Heart left ventricle (tissue), 16 donors: ENCODE results near the gene ADM2. TPM values are rescaled to one million over a fixed set of nuclear protein-coding genes. Genes with fewer than 3 reads are reported as not detected.
A peak's percentile ranks its signal among the peaks of the same experiment; 100 is the strongest.

Experiments
- ATAC-seq, 4 donors: fragments of 200-7000 bp; cut with Tn5 transposase; one replicate each; pipeline ENCODE4 v1.9.1; 2020 to 2022; ENCODE audit warnings: moderate library complexity in 4 of 4, mild to moderate bottlenecking in 3 of 4, moderate number of reproducible peaks in 1 of 4
- DNase-seq, 5 donors: peaks; one replicate each; pipeline ENCODE4 v3.0.0-alpha.2; 2020
- H3K27ac ChIP-seq, 12 donors: fragments of 200-600 bp; sonication (generic) in 4 of 12; one replicate each; pipeline versions ENCODE4 v1.5.0 to v1.8.0; 2016 to 2022; ENCODE audit warnings: mild to moderate bottlenecking in 2 of 12
- H3K27me3 ChIP-seq, 9 donors: fragments of 200-600 bp; sonication (generic) in 2 of 9; one replicate each; pipeline versions ENCODE4 v1.5.1 to v1.8.0; 2016 to 2022; ENCODE audit warnings: mild to moderate bottlenecking in 3 of 9
- H3K36me3 ChIP-seq, 9 donors: fragments of 200-600 bp; sonication (generic) in 2 of 9; one replicate each; pipeline versions ENCODE4 v1.5.0 to v1.8.0; 2018 to 2022; ENCODE audit warnings: mild to moderate bottlenecking in 2 of 9
- H3K4me1 ChIP-seq, 12 donors: fragments of 200-600 bp; sonication (generic) in 4 of 12; one replicate each; pipeline versions ENCODE4 v1.5.0 to v1.8.0; 2016 to 2022; ENCODE audit warnings: mild to moderate bottlenecking in 3 of 12
- H3K4me3 ChIP-seq, 12 donors: fragments of 200-600 bp; sonication (generic) in 4 of 12; one replicate each; pipeline versions ENCODE4 v1.5.0 to v1.8.0; 2017 to 2022; ENCODE audit warnings: mild to moderate bottlenecking in 9 of 12, moderate library complexity in 4 of 12
- H3K9me3 ChIP-seq, 12 donors: fragments of 200-600 bp; sonication (generic) in 4 of 12; one replicate each; pipeline versions ENCODE4 v1.5.0 to v1.8.0; 2016 to 2022; ENCODE audit warnings: mild to moderate bottlenecking in 1 of 12
- POLR2A ChIP-seq, 2 donors: fragments of 450-650 bp; IDR thresholded peaks; one replicate each; pipeline ENCODE4 v1.6.1; 2017; ENCODE audit warnings: antibody characterized with exemption in 2 of 2, mild to moderate bottlenecking in 2 of 2, moderate library complexity in 2 of 2
- WGBS, 4 donors: extraction: QIAGEN DNeasy Blood & Tissue Kit in 2 of 4; methylation state at CpG; one replicate each; pipeline versions ENCODE4 v1.1.5 to v1.1.7; 2013 to 2018; 5-methylcytosine and 5-hydroxymethylcytosine counted together
- intact Hi-C, 10 donors: fragments of 100-400 bp; cut with DNase I; formaldehyde crosslinking; loops; one replicate each; pipeline versions ENCODE4 v1.11.1 to v1.14.2; 2022
- polyA plus RNA-seq, 2 donors: library from polyadenylated mRNA; stranded (reverse); fragments of 200-250 nt; gene quantifications; one replicate each; pipeline ENCODE4 v1.2.3, GENCODE V29; 2013
- total RNA-seq, 9 donors: library from RNA; depleted of rRNA in 2 of 9; stranded (reverse); fragments of >200 nt in 2 of 9; fragmentation: NEBNext Ultra II Directional in 3 of 9; extraction: Animal tissue kit (Norgen Biotek cat#: 25700) in 3 of 9; gene quantifications; one replicate each; pipeline versions ENCODE4 v1.1.0 to v1.2.4, GENCODE V29; 2016 to 2023
- TF ChIP-seq, protein P1 (sequence below), 12 donors: fragments of 200-600 bp; sonication (generic) in 4 of 12; IDR thresholded peaks; one replicate each; pipeline versions ENCODE4 v1.5.0 to v1.8.0; 2018 to 2022; ENCODE audit warnings: antibody characterized with exemption in 12 of 12, mild to moderate bottlenecking in 5 of 12
- donor health status: ischemic (EF 13 %, LVEDD 7.1; RV severe dilation, severe dysfunction).
- donor health status: healthy with polysubstance abuse.
- donor health status: DM: no; HTN: yes; CAD: no.
- donor health status: DM: no; HTN: no; CAD: no.
- donor health status: ischemic (EF 25% LVEDD 6.9; RV normal size, moderate dysfunction).
- donor health status: ischemic (EF 25% LVEDD 5.7; RV mildly dilated, moderate dysfunction).
- donor health status: healthy.
- donor health status: DM: yes; HTN: yes; CAD: no.
- donor health status: ischemic (EF 35%, LVEDD 5.7; RV mildly dilated, moderate dysfunction).
- donor health status: nonischemic (EF 11% LVEDD 7.7; RV severe dilation, severe dysfunction).
- donor health status: DM: yes; HTN: yes; CAD: no.
- donor health status: PGD.
- donor health status: ischemic (EF 29% LVEDD 5.4; RV normal size, mild dysfunction).
- donor health status: nonischemic (EF 23%, LVEDD 6.1; RV moderate dilation, normal function).

The ADM2 gene
- total and polyA plus RNA-seq, 11 donors = 0.04 to 0.67 (median 0.20) TPM; not detected in 7

DNA sequence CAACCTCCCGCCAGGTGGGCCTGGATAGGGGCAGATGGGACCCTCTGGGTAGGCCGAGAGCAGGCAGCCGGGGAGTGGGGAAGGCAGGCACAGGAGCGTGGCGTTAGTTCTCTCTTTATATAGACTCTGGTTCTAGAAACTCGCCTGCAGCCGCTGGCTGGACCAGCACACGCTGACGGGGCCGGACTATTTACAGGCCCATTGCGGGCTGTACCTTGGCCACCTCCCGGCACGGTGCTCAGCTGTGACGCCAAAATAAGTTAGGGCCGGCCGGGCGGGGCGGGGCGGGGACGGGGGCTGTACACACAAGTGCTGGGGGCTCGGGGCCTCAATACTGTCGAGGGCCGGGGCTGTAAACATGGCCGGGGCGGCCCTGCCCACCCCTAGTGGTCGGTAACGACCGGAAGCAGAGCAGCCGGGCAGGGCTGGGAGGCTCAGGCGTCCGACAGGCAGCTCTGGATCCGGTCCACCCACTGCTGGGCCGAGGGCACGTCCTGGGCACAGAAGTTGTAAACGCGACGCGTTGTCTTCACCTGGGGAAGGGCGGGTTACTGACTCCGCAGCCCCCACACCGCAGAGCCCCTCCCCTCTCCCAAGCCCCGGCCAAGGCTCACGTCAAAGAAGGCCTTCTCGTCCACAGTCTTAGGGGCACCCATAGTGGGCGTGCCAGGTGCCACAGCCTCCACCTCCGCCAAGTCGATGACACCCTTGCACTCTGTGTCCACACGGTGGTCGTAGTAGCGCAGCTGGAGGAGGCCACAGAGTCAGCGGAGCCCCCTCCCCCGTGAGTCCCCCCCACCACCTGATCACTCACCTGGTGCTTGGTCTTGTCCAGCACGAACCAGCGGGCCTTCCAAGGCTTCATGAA is 34.4 kb upstream of the ADM2 start:
- DNase-seq = peak in 2 of 5 donors; percentile 28 to 64
- Histone ChIP-seq H3K36me3 (peaks cover 0 to 81% (median 58%) of the 10 kb centered on the region in 9 donors), H3K9me3 (no peaks in the 10 kb centered on the region), H3K27me3 (no peaks in the 10 kb centered on the region), H3K4me3 (no peak overlapping the region), H3K27ac (no peak overlapping the region), H3K4me1 (peaks cover 0 to 13% (median 0%) of the 10 kb centered on the region in 12 donors)
- ATAC-seq = peak in 3 of 4 donors; percentile 1 to 7 (median 4)
- WGBS, 4 donors = 90 to 94% (median 91%) methylated on average over 37 to 54 of the region's 54 CpGs
- TF ChIP-seq POLR2A (IDR thresholded peaks at IDR 0.05) = no peak
- TF ChIP-seq, protein P1, sequence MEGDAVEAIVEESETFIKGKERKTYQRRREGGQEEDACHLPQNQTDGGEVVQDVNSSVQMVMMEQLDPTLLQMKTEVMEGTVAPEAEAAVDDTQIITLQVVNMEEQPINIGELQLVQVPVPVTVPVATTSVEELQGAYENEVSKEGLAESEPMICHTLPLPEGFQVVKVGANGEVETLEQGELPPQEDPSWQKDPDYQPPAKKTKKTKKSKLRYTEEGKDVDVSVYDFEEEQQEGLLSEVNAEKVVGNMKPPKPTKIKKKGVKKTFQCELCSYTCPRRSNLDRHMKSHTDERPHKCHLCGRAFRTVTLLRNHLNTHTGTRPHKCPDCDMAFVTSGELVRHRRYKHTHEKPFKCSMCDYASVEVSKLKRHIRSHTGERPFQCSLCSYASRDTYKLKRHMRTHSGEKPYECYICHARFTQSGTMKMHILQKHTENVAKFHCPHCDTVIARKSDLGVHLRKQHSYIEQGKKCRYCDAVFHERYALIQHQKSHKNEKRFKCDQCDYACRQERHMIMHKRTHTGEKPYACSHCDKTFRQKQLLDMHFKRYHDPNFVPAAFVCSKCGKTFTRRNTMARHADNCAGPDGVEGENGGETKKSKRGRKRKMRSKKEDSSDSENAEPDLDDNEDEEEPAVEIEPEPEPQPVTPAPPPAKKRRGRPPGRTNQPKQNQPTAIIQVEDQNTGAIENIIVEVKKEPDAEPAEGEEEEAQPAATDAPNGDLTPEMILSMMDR (IDR thresholded peaks at IDR 0.05) = no peak
- intact Hi-C loops = no loop called here

DNA sequence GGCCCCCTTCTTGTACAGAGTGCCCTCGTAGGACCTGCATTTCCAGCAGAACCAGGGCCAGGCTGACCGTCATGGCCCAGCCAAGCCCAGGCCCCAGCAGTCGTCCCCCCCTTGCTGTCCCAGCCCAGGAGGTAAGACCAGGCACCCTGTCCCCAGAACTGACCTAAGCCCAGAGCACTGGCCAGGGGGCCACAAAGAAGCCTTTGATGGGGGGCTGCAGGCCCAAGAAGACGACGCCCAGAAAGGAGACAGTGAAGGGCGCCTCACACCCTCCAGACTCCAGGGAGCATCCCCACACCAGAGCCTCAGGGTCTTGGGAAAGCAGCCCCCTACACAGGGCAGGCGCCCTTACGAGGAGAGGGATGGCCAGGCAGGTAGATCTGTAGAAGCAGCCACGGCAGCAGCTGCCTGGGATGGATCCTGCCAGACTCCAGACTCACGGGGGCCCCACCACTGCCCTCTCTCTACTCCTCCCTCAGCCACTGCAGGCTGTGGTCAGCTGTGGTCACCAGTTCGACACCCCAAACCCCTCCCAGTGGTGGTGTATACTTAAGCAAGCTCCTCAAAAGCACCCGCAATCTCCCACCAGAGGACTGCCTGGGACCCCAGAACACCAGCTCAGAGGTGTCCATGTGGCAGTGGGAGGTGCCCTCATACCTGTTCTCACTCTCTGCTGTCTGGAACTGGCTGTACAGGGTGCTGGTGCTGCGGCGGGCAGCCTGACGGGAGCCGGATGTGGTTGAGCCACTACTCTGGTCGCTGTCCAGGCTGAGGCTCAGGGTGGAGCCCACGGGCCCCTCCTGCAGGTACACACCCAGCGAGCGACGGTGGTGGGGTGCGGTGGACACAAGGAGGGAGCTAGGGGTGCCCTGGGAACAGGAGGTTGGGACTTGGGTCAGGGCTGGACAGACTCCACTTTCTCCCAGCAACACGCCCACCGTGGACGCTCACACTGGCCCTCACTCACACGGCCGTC is 33.5 kb upstream of the ADM2 start:
- H3K9me3 ChIP-seq = no peaks in the 10 kb centered on the region
- 88 to 92% (median 89%) methylated on average over 25 to 27 of the region's 27 CpGs for WGBS, 4 donors
- H3K27me3 ChIP-seq = no peaks in the 10 kb centered on the region
- no peak overlapping the region for H3K27ac ChIP-seq
- DNase-seq (peak in 2 of 5 donors; percentile 23 to 61), ATAC-seq (peak in 1 of 4 donors; percentile 4)
- intact Hi-C loops = no loop called here
- TF ChIP-seq POLR2A (IDR thresholded peaks at IDR 0.05) = no peak
- TF ChIP-seq, protein P1 (IDR thresholded peaks at IDR 0.05) = no peak
- peaks cover 0 to 84% (median 62%) of the 10 kb centered on the region in 9 donors for H3K36me3 ChIP-seq
- no peak overlapping the region for H3K4me3 ChIP-seq
- H3K4me1 ChIP-seq = peaks cover 0 to 13% (median 0%) of the 10 kb centered on the region in 12 donors

DNA sequence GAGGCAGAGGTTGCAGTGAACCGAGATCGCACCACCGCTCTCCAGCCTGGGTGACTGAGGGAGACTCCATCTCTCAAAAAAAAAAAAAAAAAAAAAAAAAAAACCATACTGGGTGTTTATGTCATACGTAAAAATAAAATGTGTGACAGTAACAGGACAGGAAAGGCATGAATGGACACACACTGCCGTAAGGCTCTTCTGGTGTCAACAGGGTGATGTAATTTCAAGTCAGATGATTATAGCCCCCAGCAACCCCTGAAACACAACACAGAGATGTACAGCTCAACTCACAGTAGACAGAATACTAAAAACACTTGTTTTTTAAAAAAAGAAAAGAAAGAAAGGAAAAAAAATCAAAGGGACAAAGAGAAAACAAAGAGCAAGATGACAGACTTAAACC is 28.7 kb upstream of the ADM2 start:
- intact Hi-C loops = no loop called here
- H3K4me3 ChIP-seq = no peak overlapping the region
- H3K4me1 ChIP-seq = no peaks in the 10 kb centered on the region
- H3K36me3 ChIP-seq = peaks cover 3 to 90% (median 79%) of the 10 kb centered on the region in 9 donors
- WGBS, 4 donors = 76 to 84% (median 82%) methylated on average over 5 of the region's 5 CpGs
- ATAC-seq = no peak
- TF ChIP-seq, protein P1 (IDR thresholded peaks at IDR 0.05) = no peak
- no peak for TF ChIP-seq POLR2A (IDR thresholded peaks at IDR 0.05)
- DNase-seq = no peak
- H3K27ac ChIP-seq = no peak overlapping the region
- no peaks in the 10 kb centered on the region for H3K27me3 ChIP-seq
- H3K9me3 ChIP-seq = no peaks in the 10 kb centered on the region
